Bronchial epithelial cell (primary cell): ENCODE results near the gene FBXL4. TPM values are rescaled to one million over a fixed set of nuclear protein-coding genes. Genes with fewer than 3 reads are reported as not detected.

Experiments used
- DNase-seq: peaks from one replicate; pipeline ENCODE4 v3.0.0-alpha.2; 2010; ENCODE audit warnings: low read depth
- FAIRE-seq: peaks from 2 replicates; lab custom pipeline; 2011; peaks lifted over from hg19 to GRCh38; lab: Jason Lieb, UNC
- H3K27me3 ChIP-seq: 2 replicates; pipeline ENCODE4 v1.5.1; 2011; ENCODE audit warnings: low read length; ENCODE audit not compliant: control insufficient read depth, insufficient read depth
- H3K36me3 ChIP-seq: 2 replicates; pipeline ENCODE4 v1.5.1; 2011; ENCODE audit warnings: low read length; ENCODE audit not compliant: control insufficient read depth, insufficient read depth
- H3K4me3 ChIP-seq: 2 replicates; pipeline ENCODE4 v1.5.1; 2011; ENCODE audit warnings: mild to moderate bottlenecking, low read depth, low read length, control low read depth
- CTCF ChIP-seq: IDR thresholded peaks from 2 replicates; pipeline ENCODE4 v1.5.1; 2011; ENCODE audit warnings: mild to moderate bottlenecking, moderate library complexity, low read length, control low read depth, inconsistent platforms; ENCODE audit not compliant: insufficient read depth, severe bottlenecking
- total RNA-seq: library from RNA; depleted of rRNA; stranded (reverse); fragments of >200 nt; gene quantifications from 2 replicates; pipeline ENCODE4 v1.2.1, GENCODE V29; 2014

Gene FBXL4
- total RNA-seq, 1 donor from 2014 or later = 12.9 TPM

- DNase-seq (no peak), FAIRE-seq (no peak)
- no peak overlapping the region for H3K4me3 ChIP-seq
- no peak for TF ChIP-seq CTCF
- no peaks in the 10 kb centered on the region for H3K36me3 ChIP-seq
- H3K27me3 ChIP-seq = no peaks in the 10 kb centered on the region
Measured at GRCh38 chr6:98975421-98975820, 27.7 kb upstream of the FBXL4 start.

GRCh38 chr6:98974309-98974708 is 26.6 kb upstream of the FBXL4 start:
- TF ChIP-seq CTCF = no peak
- no peaks in the 10 kb centered on the region for H3K36me3 ChIP-seq
- no peak overlapping the region for H3K4me3 ChIP-seq
- no peaks in the 10 kb centered on the region for H3K27me3 ChIP-seq
- DNase-seq (no peak), FAIRE-seq (no peak)

GRCh38 chr6:98973571-98973970 is 25.8 kb upstream of the FBXL4 start:
- DNase-seq (no peak), FAIRE-seq (no peak)
- no peak for TF ChIP-seq CTCF
- H3K4me3 ChIP-seq = no peak overlapping the region
- no peaks in the 10 kb centered on the region for H3K27me3 ChIP-seq
- no peaks in the 10 kb centered on the region for H3K36me3 ChIP-seq

- no peak for DNase-seq
- FAIRE-seq = peak; percentile 32
- no peak overlapping the region for H3K4me3 ChIP-seq
- H3K27me3 ChIP-seq = no peaks in the 10 kb centered on the region
- TF ChIP-seq CTCF = no peak
- H3K36me3 ChIP-seq = no peaks in the 10 kb centered on the region
Measured at GRCh38 chr6:98971303-98971702, 23.6 kb upstream of the FBXL4 start.

GRCh38 chr6:98970469-98970868 is 22.7 kb upstream of the FBXL4 start:
- no peak for FAIRE-seq
- TF ChIP-seq CTCF = no peak
- H3K36me3 ChIP-seq = no peaks in the 10 kb centered on the region
- no peak overlapping the region for H3K4me3 ChIP-seq
- no peak for DNase-seq
- H3K27me3 ChIP-seq = no peaks in the 10 kb centered on the region

- Histone ChIP-seq H3K4me3 (no peak overlapping the region), H3K36me3 (no peaks in the 10 kb centered on the region), H3K27me3 (peaks cover 2% of the 10 kb centered on the region)
- DNase-seq (no peak), FAIRE-seq (no peak)
- TF ChIP-seq CTCF = no peak
Measured at GRCh38 chr6:98967616-98968015, 19.9 kb upstream of the FBXL4 start.
